ENCODE measurements around the gene SARM1. TPM values are rescaled to one million over a fixed set of nuclear protein-coding genes. Genes with fewer than 3 reads are reported as not detected.

SARM1 gene
- total and polyA plus RNA-seq, 2 experiments from 2014 or later = 14.5 to 19.5 TPM

DNA sequence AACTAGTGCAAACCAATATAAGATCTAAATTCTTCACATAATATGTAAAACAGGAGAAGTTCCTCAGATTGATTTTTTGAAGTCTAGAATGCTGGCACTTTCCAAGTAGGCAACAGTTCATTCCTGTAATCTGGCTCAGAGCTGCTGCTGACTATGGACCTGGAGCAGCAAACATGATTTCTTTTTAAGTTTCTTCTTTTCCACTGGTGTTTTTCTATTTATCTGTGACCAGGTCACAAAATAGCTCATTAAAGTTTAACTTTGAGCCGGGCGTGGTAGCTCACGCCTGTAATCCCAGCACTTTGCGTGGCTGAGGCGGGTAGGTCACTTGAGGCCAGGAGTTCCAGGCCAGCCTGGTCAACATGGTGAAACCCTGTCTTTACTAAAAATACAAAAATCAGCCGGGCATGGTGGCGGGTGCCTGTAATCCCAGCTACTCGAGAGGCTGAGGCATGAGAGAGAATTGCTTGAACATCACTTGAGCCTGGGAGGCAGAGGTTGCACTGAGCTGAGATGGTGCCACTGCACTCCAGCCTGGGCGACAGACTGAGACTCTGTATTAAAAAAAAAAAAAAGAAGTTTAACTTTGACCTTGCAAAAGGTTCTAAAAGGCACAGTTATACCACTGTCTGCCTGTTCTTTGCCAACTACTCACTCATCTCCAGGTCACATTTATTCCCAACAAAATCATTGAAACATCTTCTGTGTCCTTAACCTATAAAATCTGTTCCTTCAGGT is 72.6 kb downstream of the SARM1 start:
- Histone ChIP-seq H3K27ac (no peak overlapping the region), H3K9me2 (replicated peaks; ENCODE audit: insufficient read depth) (no peaks in the 10 kb centered on the region), H3K9me3 (ENCODE audit: low read depth) (no peaks in the 10 kb centered on the region), H3K27me3 (no peaks in the 10 kb centered on the region), H4K20me1 (ENCODE audit: insufficient read depth, poor library complexity, severe bottlenecking) (no peaks in the 10 kb centered on the region), H3K36me3 (replicated peaks; ENCODE audit: insufficient read depth, low read depth) (no peaks in the 10 kb centered on the region), H3K4me2 (no peak overlapping the region), H3K4me3 (no peak overlapping the region), H3K79me2 (no peaks in the 10 kb centered on the region), H2AFZ (no peak overlapping the region), H3K4me1 (ENCODE audit: insufficient read depth) (no peaks in the 10 kb centered on the region)
- no peak for DNase-seq (ENCODE audit: low spot score)
- TF ChIP-seq, protein P1, sequence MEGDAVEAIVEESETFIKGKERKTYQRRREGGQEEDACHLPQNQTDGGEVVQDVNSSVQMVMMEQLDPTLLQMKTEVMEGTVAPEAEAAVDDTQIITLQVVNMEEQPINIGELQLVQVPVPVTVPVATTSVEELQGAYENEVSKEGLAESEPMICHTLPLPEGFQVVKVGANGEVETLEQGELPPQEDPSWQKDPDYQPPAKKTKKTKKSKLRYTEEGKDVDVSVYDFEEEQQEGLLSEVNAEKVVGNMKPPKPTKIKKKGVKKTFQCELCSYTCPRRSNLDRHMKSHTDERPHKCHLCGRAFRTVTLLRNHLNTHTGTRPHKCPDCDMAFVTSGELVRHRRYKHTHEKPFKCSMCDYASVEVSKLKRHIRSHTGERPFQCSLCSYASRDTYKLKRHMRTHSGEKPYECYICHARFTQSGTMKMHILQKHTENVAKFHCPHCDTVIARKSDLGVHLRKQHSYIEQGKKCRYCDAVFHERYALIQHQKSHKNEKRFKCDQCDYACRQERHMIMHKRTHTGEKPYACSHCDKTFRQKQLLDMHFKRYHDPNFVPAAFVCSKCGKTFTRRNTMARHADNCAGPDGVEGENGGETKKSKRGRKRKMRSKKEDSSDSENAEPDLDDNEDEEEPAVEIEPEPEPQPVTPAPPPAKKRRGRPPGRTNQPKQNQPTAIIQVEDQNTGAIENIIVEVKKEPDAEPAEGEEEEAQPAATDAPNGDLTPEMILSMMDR (IDR thresholded peaks at IDR 0.05; ENCODE audit: poor library complexity) = no peak
- TF ChIP-seq EZH2phosphoT487 (IDR thresholded peaks at IDR 0.05; ENCODE audit: low read depth, severe bottlenecking, unreplicated experiment) = no peak
- TF ChIP-seq EZH2 (IDR thresholded peaks at IDR 0.05; ENCODE audit: borderline replicate concordance) = no peak
- 85% methylated on average over 9 of the region's 9 CpGs for whole genome bisulfite sequencing (ENCODE audit: low lambda C conversion rate, missing lambda C conversion rate)

DNA sequence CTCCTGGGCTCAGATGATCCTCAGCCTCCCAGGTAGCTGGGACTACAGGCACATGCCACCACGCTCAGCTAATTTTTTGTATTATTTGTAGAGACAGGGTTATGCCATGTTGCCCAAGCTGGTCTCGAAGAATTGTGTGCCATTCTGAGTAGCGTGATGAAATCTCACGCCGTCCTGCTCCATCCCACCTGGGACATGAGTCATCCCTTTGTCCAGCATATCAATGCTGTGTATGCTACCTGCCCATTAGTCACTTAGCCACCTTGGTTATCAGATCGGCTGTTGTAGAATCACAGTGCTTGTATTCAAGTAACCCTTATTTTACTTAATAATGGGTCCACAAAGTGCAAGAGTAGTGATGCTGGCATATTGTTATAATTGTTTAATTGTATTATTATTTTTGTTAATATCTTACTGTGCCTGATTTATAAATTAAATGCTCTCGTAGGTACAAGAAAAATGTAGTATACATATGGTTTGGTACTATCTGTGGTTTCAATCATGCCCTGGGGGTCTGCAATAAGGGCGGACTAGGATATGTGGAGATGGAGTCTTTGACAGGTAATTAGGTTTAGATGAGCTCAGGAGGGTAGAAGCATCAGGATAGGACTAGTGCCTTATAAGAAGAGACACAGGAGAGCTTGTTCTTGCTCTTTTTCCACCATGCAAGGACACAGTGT is 75.4 kb downstream of the SARM1 start:
- WGBS (ENCODE audit: low lambda C conversion rate, missing lambda C conversion rate) = 75% methylated on average over 8 of the region's 8 CpGs
- Histone ChIP-seq H3K79me2 (no peaks in the 10 kb centered on the region), H2AFZ (no peak overlapping the region), H3K9me2 (replicated peaks; ENCODE audit: insufficient read depth) (no peaks in the 10 kb centered on the region), H3K4me2 (no peak overlapping the region), H3K9me3 (ENCODE audit: low read depth) (no peaks in the 10 kb centered on the region), H3K4me1 (ENCODE audit: insufficient read depth) (no peaks in the 10 kb centered on the region), H3K27me3 (no peaks in the 10 kb centered on the region), H3K4me3 (no peak overlapping the region), H4K20me1 (ENCODE audit: insufficient read depth, poor library complexity, severe bottlenecking) (no peaks in the 10 kb centered on the region), H3K27ac (no peak overlapping the region), H3K36me3 (replicated peaks; ENCODE audit: insufficient read depth, low read depth) (no peaks in the 10 kb centered on the region)
- no peak for DNase-seq (ENCODE audit: low spot score)
- TF ChIP-seq, protein P1 (IDR thresholded peaks at IDR 0.05; ENCODE audit: poor library complexity) = no peak
- TF ChIP-seq EZH2 (IDR thresholded peaks at IDR 0.05; ENCODE audit: borderline replicate concordance) = no peak
- TF ChIP-seq EZH2phosphoT487 (IDR thresholded peaks at IDR 0.05; ENCODE audit: low read depth, severe bottlenecking, unreplicated experiment) = no peak

DNA sequence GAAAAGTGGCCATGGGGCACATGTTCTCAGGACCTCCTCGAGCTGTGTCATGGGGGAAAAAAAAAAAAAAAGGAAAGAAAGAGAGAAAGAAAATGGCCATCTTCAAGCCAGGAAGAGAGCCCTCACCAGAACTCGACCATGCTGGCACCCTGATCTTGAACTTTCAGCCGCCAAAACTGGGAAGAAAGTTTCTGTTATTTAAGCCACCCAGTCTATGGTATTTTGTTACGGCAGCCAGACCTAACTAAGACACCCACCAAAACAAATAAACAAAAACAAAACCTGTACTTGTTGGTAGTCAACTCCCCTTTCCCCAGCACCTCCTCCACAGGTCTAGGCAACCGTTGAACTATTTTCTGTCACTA is 75.9 kb downstream of the SARM1 start:
- DNase-seq (ENCODE audit: low spot score) = no peak
- TF ChIP-seq, protein P1 (IDR thresholded peaks at IDR 0.05; ENCODE audit: poor library complexity) = no peak
- TF ChIP-seq EZH2 (IDR thresholded peaks at IDR 0.05; ENCODE audit: borderline replicate concordance) = no peak
- TF ChIP-seq EZH2phosphoT487 (IDR thresholded peaks at IDR 0.05; ENCODE audit: low read depth, severe bottlenecking, unreplicated experiment) = no peak
- no peak overlapping the region for H3K4me3 ChIP-seq

More for the DNA sequence above, 75.9 kb downstream of the SARM1 start:
- Histone ChIP-seq H3K9me3 (ENCODE audit: low read depth) (no peaks in the 10 kb centered on the region), H4K20me1 (ENCODE audit: insufficient read depth, poor library complexity, severe bottlenecking) (no peaks in the 10 kb centered on the region), H3K4me1 (ENCODE audit: insufficient read depth) (no peaks in the 10 kb centered on the region), H3K4me2 (no peak overlapping the region), H3K27me3 (no peaks in the 10 kb centered on the region), H2AFZ (no peak overlapping the region), H3K79me2 (no peaks in the 10 kb centered on the region), H3K9me2 (replicated peaks; ENCODE audit: insufficient read depth) (no peaks in the 10 kb centered on the region), H3K27ac (no peak overlapping the region), H3K36me3 (replicated peaks; ENCODE audit: insufficient read depth, low read depth) (no peaks in the 10 kb centered on the region)
- 73% methylated on average over 5 of the region's 5 CpGs for WGBS (ENCODE audit: low lambda C conversion rate, missing lambda C conversion rate)
